ENCODE data around the gene ZNF746.
A peak's percentile ranks its signal among the peaks of the same experiment; 100 is the strongest.

ZNF746 gene

DNA sequence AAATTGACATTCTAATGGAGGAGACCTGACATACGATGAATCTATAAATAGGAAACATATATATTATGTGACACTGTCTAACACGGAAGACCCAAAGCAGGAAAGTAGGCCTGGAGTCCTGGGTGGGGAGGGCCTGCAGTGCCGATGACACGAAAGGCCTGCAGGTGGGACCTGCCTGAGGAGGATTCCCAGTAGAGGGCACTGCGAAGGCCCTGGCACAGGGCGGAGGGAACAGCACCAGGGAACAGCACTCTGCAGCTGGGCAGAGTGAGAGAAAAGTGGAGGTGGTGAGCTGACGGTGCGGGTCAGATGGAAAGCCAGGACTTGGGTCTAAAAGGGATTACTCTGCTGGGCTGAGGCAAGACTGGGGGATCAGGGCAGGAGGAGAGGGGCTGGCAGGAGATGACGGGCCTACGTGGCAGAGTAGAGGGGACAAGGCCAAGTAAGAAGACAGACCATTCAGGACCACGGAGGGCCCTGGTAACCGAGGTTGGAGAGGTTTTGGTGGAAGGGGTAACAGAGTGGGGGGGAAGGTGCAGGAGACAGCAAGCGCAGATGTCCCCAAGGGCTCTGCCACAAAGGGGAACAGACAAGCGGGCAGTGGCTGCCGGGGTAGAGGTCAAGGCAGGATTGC lies 8.1 kb downstream of the ZNF746 start:
- DNase-seq = no peak

DNA sequence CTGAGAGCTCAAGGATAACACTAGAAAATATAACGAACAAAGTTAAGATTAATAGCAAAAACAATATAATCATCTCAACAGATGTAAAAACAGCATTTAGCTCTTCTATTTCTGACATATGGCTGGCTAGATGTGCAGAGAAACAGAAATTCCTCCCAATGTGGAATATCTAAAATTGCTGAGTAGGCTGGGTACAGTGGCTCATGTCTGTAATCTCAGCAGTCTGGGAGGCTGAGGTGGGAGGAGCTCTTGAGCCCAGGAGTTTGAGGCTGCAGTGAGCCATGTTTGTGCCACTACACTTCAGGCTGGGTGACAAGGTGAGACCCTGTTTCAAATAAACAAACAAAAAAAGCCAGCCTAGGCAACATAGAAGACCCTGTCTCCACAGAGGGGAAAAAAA lies 18.0 kb downstream of the ZNF746 start:
- DNase-seq = no peak

GRCh38 chr7:149478754-149479153 lies 18.9 kb downstream of the ZNF746 start:
- no peak for DNase-seq

DNA sequence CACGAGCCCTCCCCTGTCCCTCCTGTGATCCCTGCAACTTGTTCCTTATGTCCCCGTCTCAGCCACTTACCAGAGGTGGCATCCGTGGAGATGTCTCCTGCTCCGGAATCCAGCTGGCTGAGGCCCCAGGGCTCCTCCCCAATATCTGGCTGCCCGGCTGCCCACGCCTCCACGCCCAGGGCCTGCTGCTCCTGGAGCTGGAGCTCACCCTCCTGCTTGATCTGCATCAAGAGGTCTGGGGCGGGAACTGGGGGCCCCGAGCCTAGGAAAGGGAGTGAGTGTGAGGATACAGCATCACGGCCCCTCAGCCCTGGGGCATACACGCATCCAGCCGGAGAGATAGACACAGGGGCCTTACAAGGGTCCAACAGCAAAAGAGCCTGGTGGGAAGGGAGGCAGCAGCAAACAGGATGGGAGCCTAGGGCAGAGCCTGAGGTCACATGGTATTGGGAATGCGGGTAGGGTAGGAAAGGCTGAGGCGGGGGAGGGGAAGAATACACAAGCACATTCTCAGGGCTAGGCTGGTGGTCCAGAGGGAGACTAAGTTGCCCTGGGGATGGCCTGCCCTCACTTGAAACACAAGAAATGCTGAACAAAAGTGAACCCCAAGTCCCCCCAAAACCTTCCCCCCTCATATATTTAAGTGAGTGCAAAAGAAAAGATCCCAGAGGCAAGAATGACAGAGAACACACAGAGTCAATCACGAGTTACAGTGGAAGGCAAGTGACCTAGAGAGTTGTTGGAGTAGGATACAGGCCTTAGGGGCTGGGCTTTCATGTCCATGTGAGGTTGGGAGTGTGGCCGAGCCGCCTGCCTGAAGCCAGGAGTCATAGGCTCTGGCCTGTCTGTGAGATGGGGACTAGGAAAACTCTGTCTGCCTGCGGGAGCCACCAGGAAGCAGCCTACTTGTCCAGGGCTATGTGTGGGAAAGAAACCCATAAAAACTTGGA lies 19.8 kb downstream of the ZNF746 start:
- no peak for DNase-seq

DNA sequence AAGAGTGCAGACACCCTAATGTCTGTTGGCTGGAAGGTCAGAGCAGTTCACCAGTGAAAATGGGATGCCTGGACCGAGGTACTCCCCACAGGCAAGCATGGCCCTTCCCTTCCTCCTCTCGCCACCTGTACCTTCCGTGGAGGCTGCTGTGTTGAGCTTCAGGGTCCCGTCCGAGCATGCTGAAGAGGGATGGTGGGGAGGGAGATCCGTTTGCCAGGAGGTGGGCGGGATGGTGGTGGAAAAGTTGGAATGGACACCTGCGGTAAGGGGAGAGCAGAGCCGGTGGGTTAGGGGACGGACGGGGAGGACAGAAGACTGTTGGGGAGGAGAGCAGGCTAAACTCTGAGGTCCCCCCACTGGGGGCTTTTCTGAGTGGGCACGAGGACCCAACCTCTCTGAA lies 20.8 kb downstream of the ZNF746 start:
- DNase-seq = no peak

- no peak for DNase-seq
These were observed 22.2 kb downstream of the ZNF746 start for GRCh38 chr7:149475121-149476045.

GRCh38 chr7:149474309-149475120 lies 23.1 kb downstream of the ZNF746 start:
- no peak for DNase-seq

DNA sequence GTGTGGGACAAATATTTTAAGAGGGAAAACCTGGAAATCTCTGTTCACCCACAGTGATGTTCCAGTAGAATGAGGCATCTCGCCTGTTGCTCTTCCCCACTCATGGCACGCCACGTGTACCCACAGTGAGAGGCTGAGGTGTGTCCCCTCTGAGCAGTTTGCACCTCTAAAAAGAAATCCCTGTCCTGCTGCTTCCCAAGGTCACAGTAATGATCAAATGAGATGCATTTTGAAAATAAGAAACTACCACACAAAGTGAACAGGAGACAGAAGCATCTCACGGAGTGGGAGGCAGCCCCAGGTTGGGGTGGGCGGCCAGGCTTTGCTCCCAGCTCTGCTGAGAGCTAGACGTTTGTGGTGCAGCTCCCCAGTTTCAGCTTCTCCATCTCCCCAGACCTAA lies 24.4 kb downstream of the ZNF746 start:
- no peak for DNase-seq

DNA sequence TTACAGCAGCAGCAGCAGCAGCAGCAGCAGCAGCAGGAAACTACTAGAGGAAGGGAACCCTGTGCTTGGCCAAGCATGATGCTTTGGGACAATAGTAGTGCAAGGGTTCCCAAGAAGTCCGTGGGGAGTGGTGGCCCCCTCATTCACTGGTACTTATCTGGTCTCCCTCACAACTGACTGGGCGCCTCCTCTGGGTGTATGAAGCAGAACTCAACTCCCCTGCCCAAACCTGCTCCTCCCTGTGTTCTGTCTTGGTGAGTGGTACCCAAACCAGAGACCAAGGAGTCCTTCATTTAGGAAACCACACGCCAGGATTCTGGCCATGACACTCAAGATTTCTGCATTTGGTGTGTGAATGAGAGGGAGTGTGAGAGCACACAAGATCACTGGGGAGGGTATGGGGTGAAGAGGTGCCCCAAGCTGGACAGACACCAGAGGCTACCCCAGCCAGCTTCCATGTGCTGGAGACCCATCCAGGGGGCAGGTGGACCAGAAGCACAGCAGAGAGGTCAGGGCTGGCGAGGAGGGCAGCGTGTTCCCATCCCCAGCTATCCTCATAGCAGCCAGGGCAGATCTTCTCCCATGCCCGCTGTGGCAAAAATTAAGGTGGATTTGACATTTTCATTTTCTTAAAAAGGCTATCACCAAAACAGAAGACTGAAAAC lies 26.2 kb downstream of the ZNF746 start:
- DNase-seq = no peak

DNA sequence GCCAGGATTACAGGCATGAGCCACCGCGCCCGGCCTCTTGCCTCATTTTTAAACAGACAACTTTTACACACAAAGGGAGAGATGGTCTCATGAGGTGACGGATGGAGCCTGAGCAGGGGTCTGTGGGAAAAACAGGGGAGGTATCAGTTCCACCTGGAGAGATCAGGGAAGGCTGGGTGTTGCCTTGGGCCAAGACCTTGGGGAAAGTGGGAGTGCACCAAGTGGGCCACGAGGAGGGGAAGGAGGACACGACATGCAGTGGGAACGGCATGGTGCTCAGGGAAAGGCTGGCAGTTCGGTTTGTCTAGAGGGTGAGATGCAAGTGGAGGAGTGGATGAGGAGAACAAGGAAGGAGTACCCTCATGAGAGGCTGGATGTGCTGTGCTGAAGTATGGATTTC lies 27.8 kb downstream of the ZNF746 start:
- no peak for DNase-seq

DNA sequence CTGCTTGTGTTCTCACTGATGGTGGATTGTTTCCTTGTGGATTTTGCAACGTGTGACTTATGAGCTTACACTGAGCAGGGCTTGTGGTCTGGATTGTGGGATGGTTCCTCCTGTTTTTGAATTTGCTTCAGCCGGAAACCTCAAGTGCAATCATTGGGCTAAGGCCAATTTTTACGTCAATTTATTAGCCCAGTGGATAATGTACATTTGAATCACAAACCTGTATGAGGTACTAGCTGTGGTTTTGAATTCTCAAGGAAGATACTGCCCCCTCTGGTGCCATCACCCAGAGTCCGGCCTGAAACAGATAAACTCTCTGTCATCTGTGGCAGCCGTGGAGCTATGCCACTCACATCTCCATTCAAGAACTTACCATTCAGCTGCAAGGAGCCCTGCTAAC lies 29.4 kb downstream of the ZNF746 start:
- no peak for DNase-seq

GRCh38 chr7:149467321-149467859 lies 30.2 kb downstream of the ZNF746 start:
- DNase-seq = no peak

DNA sequence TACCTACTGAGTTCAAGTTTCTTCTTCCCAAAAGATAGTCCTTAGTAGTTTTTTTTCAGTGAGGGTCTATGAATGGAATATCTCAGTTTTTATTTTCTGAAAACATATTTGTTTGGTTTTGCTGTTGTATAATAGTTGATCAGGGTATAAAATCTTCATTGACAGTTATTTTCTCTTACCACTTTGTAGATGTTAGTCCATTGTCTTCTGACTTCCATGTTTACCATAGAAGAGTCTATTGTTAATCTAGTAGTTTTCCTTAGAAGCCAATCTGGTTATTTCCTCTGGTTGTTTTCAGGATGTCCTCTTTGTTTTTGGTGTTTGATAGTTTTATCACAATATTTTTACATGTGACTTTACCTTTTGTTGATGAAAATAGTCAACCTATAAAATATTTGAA lies 31.2 kb downstream of the ZNF746 start:
- DNase-seq = no peak

GRCh38 chr7:149463500-149464161 lies 34.0 kb downstream of the ZNF746 start:
- DNase-seq = no peak

- no peak for DNase-seq
These were observed 35.5 kb downstream of the ZNF746 start for GRCh38 chr7:149462101-149462520.

DNA sequence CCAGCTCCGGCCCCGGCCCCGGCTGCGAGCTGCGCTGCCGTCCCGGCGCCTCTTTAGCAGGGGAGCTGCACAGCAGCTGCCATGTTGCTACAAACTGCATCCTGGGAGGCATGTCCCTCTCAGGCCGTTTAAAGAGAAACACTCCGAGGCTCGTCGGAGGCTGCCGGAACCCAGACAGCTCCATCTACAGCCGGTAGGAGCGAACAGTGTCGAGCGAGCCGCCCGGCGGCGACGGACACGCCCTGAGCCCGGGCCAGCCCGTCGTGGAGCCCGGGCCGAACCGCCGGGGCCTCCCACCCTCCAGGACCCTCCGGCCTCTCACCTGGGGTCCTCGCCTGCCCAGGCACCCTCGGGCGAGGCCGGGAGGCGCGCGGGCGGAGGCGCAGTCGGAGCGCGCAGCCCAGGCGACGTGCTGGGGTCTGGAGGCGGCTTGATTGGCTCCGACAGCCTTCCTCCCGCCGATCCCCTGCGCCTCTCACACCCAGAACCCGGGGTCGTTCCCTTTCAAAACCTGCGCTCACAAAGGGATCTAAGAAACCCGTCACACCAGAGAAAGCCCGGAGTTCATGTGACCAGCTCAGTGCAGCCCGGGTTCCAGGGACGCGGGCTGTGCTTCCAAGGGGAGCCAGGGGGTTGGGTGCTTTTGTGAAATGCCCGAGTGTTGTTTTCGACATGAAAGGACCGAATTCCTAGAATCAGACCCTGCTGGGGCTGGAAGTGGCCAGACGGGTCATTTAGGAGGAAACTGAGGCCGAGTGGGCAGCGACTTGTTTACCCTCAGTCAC lies 36.9 kb downstream of the ZNF746 start, which contains the start of gene ZNF777:
TSS of gene ZNF777 (minus strand) at position 570 of the 785 bp plus-strand sequence. CDS start 5,040 bp downstream, outside the sequence.
- DNase-seq = peak; percentile 88

DNA sequence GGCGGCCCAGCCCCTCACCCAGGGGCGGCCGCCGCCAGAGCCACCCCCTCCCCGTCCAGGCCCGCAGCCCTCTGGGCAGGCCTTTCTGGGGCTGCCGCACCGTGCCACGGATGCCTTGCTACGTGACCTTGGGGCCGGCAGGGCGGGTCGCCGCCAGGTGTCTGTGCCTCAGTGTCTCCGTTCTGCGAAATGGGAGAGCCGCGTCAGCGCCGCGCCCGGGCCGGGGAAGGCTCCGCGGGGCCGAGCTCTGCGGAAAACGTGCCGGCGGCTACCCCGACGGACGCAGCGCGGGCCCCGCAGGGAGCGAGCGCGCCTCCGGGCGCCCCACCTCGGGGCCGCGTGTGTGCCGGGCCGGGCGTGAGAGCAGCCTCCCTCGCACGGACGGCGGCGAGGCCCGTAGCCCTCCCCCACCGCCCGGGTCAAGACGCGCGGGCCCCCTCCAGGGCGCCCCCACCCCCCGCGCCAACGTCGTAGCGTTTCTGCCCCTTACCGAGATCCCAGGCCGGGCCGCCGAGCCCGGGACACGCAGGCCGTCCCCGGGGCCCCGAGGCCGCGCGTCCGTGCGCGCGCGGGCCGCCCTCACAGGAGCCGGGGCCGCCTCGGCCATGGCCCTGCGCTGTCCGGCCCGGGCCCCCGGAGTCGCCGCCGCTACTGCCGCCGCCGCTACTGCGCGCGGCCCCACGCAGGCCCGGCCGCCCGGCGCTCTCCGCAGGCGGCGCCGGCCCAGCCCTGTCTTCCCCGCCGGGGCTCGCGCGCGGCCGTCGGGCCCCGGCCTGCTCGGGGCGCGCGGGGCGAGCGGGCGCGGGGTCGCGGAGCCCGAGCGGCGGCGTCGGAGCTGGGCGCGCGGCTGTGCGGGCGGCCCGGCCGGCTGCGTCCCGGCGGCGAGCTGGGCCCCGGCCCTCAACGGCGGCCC lies 37.8 kb downstream of the ZNF746 start:
- peak; percentile 27 for DNase-seq

DNA sequence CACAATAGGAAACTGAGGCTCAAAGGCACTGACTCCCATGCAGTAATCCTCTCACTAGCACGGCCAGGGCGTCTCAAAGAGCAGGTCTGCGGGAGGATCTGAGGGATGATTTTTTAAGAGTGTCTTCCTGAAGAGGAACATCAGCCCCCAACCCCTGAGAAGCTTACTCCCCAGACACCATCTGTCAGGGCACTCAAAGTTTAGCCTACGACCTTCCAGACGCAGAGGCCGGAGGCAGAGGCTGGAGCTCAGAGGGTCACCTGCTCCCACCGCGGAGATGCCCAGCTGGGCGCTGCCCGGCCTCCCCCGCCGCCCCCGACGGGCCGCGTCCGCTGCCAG lies 38.4 kb downstream of the ZNF746 start:
- no peak for DNase-seq

DNA sequence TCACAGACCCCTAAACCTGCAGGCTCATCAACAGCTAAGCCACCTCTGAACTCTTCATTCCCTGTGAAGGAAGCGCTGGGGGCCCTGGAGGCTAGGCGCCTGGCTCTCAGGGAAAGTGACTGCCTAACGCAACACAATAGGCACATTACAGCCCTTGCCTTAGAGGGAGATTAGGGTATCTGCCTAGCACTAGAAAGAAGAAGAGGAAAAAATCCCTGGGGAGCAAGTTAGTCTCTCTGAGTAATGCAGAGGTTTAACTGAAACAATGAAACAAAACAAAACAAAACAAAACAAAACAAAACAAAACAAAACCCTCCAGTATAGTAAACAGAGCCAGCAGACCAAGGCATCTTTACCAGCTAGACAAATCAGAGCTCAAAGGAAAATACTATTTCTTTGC lies 39.4 kb downstream of the ZNF746 start:
- DNase-seq = no peak
